ENCODE data around the gene PTPN3. TPM values are rescaled to one million over a fixed set of nuclear protein-coding genes. Genes with fewer than 3 reads are reported as not detected.

PTPN3 gene
- total RNA-seq, 2 experiments from 2014 or later: not detected

DNA sequence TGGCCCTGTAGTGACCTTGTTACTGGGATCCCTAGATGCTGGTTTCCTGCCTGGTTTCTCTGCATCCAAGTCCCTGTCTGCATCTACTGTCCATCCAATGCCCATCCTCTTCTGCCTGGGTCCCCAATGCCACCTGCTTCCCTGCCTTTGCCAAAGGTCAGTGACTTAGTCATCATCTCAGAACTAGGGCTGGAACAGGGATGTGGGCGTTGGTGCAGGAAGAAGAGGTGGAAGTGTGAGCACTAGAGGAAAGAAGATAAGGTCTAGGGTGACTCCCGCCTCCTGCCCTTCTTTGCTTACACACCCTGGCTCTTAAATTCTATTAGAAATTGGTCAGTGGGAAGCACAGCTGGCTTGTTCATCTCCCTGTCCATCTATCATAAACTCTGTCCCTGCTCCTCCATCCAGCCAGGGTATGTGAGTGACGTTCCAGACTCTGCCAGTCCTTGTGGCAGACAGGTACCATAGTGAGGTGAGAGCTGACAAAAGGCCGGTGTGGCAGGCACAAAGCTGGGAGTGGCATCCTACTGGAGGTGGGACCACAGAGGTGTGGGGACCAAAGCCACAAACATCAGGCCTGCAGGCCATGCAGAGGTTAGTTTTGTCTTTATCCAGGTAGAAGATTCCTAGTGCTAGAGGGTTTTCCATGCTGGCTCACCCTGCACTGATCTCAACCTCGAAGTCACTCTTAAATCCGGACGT lies 9.2 kb downstream of the PTPN3 start:
- H3K36me3 ChIP-seq (ENCODE audit: insufficient read depth, low read length): no peaks in the 10 kb centered on the region
- no peak overlapping the region for H2AFZ ChIP-seq (ENCODE audit: low read length)
- no peak for DNase-seq (ENCODE audit: low spot score)
- no peaks in the 10 kb centered on the region for H3K9me2 ChIP-seq (ENCODE audit: insufficient read depth, low read length)
- no peaks in the 10 kb centered on the region for H3K79me2 ChIP-seq (ENCODE audit: insufficient read depth, low read depth, low read length)
- no peak overlapping the region for H3K27ac ChIP-seq (ENCODE audit: low read depth, low read length, poor library complexity, severe bottlenecking)
- intact Hi-C loops (cut with micrococcal nuclease; ENCODE audit: unreplicated experiment): no loop called here
- H3K4me2 ChIP-seq (ENCODE audit: low read length): no peak overlapping the region
- H3K4me3 ChIP-seq (ENCODE audit: low read depth, low read length, poor library complexity, severe bottlenecking): no peak overlapping the region
- H3K4me1 ChIP-seq (ENCODE audit: insufficient read depth, low read length, poor library complexity, severe bottlenecking): no peaks in the 10 kb centered on the region
- no peaks in the 10 kb centered on the region for H4K20me1 ChIP-seq (ENCODE audit: insufficient read depth, low read length)
- CTCF ChIA-PET (ENCODE audit: unreplicated experiment): no interaction called here
- no peaks in the 10 kb centered on the region for H3K9me3 ChIP-seq (ENCODE audit: low read length)
- no peak for TF ChIP-seq EZH2phosphoT487 (IDR thresholded peaks at IDR 0.05; ENCODE audit: borderline replicate concordance, low read depth, low read length)
- POLR2A ChIA-PET: no interaction called here
- BruUV-seq (replicated peaks): no TSS peak

DNA sequence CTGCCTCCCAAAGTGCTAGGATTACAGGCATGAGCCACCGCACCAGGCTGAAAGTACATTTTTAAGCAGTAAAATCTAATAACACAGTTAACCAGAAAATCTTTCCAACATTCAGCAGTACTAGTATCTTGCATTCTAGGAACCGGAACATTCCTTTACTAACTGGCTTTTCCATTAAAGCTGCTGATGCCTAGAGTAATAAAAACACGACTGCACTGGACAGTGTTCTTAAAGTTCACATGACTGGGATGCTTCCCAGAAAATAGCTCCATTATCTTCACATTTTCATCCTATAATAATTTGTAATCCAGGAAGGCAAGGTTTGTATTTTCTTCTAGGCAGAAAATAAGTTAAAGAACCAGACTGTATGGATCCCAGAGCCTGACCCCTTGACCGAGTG lies 9.8 kb downstream of the PTPN3 start:
- intact Hi-C loops (cut with micrococcal nuclease; ENCODE audit: unreplicated experiment): no loop called here
- H4K20me1 ChIP-seq (ENCODE audit: insufficient read depth, low read length): no peaks in the 10 kb centered on the region

DNA sequence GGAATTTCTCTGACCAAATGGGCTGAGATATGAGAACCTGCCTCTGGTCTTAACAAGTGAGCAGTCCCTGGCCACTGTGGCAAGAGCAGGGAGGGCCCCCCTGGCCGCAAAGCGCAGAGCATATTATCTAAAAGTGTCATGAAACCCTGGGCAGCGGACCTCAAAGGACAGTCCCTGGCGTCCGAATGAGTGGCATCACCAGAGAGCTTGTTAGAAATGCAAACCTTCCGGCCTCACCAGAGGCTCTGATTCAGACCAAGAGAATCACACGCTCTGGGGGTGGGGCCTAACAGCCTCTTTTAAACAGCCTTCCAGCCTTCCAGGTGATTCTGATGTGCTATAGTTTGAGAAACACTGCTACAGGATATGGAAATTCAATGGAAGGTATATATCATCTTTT lies 10.9 kb downstream of the PTPN3 start:
- TF ChIP-seq EZH2phosphoT487 (IDR thresholded peaks at IDR 0.05; ENCODE audit: borderline replicate concordance, low read depth, low read length): no peak
- TF ChIP-seq, protein P1, sequence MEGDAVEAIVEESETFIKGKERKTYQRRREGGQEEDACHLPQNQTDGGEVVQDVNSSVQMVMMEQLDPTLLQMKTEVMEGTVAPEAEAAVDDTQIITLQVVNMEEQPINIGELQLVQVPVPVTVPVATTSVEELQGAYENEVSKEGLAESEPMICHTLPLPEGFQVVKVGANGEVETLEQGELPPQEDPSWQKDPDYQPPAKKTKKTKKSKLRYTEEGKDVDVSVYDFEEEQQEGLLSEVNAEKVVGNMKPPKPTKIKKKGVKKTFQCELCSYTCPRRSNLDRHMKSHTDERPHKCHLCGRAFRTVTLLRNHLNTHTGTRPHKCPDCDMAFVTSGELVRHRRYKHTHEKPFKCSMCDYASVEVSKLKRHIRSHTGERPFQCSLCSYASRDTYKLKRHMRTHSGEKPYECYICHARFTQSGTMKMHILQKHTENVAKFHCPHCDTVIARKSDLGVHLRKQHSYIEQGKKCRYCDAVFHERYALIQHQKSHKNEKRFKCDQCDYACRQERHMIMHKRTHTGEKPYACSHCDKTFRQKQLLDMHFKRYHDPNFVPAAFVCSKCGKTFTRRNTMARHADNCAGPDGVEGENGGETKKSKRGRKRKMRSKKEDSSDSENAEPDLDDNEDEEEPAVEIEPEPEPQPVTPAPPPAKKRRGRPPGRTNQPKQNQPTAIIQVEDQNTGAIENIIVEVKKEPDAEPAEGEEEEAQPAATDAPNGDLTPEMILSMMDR (conservative IDR thresholded peaks at IDR 0.05; ENCODE audit: low read length): no peak
- Histone ChIP-seq H3K36me3 (ENCODE audit: insufficient read depth, low read length) (no peaks in the 10 kb centered on the region), H3K9me2 (ENCODE audit: insufficient read depth, low read length) (no peaks in the 10 kb centered on the region), H3K4me2 (ENCODE audit: low read length) (no peak overlapping the region), H3K27ac (ENCODE audit: low read depth, low read length, poor library complexity, severe bottlenecking) (no peak overlapping the region), H3K9me3 (ENCODE audit: low read length) (no peaks in the 10 kb centered on the region), H4K20me1 (ENCODE audit: insufficient read depth, low read length) (no peaks in the 10 kb centered on the region), H3K79me2 (ENCODE audit: insufficient read depth, low read depth, low read length) (no peaks in the 10 kb centered on the region), H3K4me3 (ENCODE audit: low read depth, low read length, poor library complexity, severe bottlenecking) (no peak overlapping the region), H3K4me1 (ENCODE audit: insufficient read depth, low read length, poor library complexity, severe bottlenecking) (no peaks in the 10 kb centered on the region), H2AFZ (ENCODE audit: low read length) (no peak overlapping the region)
- no TSS peak for BruUV-seq (replicated peaks)
- ChIA-PET CTCF (ENCODE audit: unreplicated experiment) (no interaction called here), POLR2A (no interaction called here)
- intact Hi-C loops (cut with micrococcal nuclease; ENCODE audit: unreplicated experiment): no loop called here
- no peak for DNase-seq (ENCODE audit: low spot score)

More for the DNA sequence above, 9.8 kb downstream of the PTPN3 start:
- H3K9me2 ChIP-seq (ENCODE audit: insufficient read depth, low read length): no peaks in the 10 kb centered on the region
- no peak overlapping the region for H2AFZ ChIP-seq (ENCODE audit: low read length)
- BruUV-seq (replicated peaks): no TSS peak
- POLR2A ChIA-PET: no interaction called here
- H3K36me3 ChIP-seq (ENCODE audit: insufficient read depth, low read length): no peaks in the 10 kb centered on the region
- TF ChIP-seq, protein P1 (conservative IDR thresholded peaks at IDR 0.05; ENCODE audit: low read length): no peak
- no peak for TF ChIP-seq EZH2phosphoT487 (IDR thresholded peaks at IDR 0.05; ENCODE audit: borderline replicate concordance, low read depth, low read length)
- no peaks in the 10 kb centered on the region for H3K4me1 ChIP-seq (ENCODE audit: insufficient read depth, low read length, poor library complexity, severe bottlenecking)
- no peak for DNase-seq (ENCODE audit: low spot score)
- CTCF ChIA-PET (ENCODE audit: unreplicated experiment): no interaction called here
- H3K4me3 ChIP-seq (ENCODE audit: low read depth, low read length, poor library complexity, severe bottlenecking): no peak overlapping the region
- H3K4me2 ChIP-seq (ENCODE audit: low read length): no peak overlapping the region
- H3K79me2 ChIP-seq (ENCODE audit: insufficient read depth, low read depth, low read length): no peaks in the 10 kb centered on the region
- no peak overlapping the region for H3K27ac ChIP-seq (ENCODE audit: low read depth, low read length, poor library complexity, severe bottlenecking)
- no peaks in the 10 kb centered on the region for H3K9me3 ChIP-seq (ENCODE audit: low read length)
